GM19193 (cell line): Measurements from ENCODE around the gene TM9SF4.

Source experiments
- POLR2A ChIP-seq: IDR thresholded peaks from 4 replicates; pipeline ENCODE4 v1.6.1; 2011; ENCODE audit not compliant: insufficient read depth, insufficient read length; ENCODE audit errors: extremely low read depth

Gene TM9SF4

DNA sequence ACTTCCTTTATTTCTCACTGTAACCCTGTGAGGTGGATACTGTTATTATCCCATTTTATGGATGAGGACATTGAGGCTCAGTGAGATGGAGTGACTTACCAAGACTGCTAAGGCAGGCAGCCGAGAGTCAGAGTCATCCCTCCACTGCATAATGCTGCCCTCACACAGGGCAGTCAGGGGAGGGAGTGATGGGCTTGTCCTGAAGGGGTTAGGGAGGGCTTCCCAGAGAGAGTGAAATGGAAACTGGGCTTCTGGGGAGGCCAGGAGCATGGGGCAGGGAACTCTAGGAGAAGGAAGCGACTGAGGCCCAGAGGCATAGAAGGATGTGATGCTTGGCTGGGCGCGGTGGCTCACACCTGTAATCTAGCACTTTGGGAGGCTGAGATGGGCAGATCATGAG lies 31.1 kb downstream of the TM9SF4 start:
- TF ChIP-seq POLR2A: no peak

DNA sequence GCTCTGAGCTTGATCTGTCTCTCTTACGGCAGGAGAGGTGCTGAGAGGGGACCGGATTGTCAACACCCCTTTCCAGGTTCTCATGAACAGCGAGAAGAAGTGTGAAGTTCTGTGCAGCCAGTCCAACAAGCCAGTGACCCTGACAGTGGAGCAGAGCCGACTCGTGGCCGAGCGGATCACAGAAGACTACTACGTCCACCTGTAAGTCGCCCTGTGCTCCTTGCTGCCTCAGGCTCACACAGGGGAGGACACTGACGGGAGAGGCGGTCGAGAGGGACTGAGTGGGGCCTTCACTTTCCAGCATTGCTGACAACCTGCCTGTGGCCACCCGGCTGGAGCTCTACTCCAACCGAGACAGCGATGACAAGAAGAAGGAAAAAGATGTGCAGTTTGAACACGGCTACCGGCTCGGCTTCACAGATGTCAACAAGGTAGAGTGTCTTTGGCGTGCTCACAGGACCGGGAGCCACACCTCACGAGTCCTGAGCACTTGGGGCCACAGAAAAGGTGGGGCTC lies 32.0 kb downstream of the TM9SF4 start:
- no peak for TF ChIP-seq POLR2A

- TF ChIP-seq POLR2A: no peak
These were observed 32.6 kb downstream of the TM9SF4 start for GRCh38 chr20:32142088-32142487.

DNA sequence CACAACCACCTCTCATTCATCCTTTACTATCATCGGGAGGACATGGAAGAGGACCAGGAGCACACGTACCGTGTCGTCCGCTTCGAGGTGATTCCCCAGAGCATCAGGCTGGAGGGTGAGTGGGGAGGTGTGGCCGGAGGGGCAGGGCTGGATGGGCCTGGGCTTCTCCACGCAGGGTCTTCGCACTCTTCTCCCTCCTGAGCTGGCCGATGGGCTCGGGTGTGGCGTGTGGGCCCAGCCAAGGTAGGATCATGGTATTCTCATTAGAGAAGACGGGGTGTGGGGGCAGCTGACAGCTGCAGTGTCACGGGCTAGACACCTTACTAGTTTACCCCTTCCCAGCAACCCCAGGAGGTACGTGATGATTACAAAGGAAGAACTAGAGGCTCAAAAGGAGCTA lies 33.5 kb downstream of the TM9SF4 start:
- no peak for TF ChIP-seq POLR2A

DNA sequence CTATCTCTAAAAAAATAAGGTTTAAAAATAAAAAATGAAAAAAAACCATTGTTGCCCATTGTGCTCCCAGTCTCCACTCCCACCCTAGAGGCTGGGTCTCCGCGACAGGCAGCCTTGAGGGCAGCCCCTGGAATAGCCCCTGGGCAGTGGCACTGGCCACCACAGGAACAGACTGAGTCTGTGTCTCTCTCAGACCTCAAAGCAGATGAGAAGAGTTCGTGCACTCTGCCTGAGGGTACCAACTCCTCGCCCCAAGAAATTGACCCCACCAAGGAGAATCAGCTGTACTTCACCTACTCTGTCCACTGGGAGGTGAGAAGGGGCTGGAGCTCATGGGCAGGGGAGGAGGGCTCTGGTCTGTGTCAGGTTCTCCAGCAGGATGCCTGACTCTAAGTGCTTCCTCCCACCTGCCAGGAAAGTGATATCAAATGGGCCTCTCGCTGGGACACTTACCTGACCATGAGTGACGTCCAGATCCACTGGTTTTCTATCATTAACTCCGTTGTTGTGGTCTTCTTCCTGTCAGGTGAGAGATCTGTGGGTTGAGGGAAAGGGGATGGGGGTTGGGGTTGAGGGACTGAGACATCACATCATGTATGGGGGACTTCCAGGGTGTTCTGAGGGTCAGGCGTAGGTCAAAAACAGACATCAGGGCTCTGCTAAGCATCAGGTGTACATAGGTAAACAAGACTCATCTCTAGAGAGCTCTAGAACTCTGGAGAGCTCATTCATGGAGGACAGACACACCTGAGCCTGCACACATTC lies 35.6 kb downstream of the TM9SF4 start:
- no peak for TF ChIP-seq POLR2A

GRCh38 chr20:32149566-32150170 lies 40.2 kb downstream of the TM9SF4 start:
- no peak for TF ChIP-seq POLR2A

DNA sequence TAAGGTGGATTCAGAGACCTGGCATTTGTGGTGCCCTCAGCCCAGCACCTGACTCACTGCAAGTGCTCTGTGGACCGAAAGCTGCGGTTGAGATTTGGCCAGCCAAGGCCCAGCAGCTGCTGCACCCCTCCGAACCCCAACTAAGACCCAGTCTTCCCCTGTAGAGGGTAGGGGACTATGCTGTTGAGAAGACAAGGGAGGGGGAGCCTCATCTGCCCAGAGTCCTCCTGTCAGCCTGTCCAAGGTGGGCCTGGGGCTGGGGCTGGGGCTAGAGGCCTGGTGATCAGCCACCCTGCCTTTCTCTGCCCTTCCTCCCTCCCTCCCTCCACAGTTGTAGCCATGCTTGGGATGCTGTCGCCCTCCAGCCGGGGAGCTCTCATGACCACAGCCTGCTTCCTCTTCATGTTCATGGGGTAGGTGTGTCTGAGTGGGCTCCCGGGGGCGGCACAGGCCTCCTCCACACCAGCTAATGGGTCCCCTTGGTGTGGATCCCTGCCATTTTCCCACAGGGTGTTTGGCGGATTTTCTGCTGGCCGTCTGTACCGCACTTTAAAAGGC lies 40.9 kb downstream of the TM9SF4 start:
- no peak for TF ChIP-seq POLR2A

GRCh38 chr20:32152421-32153155 lies 43.1 kb downstream of the TM9SF4 start:
- no peak for TF ChIP-seq POLR2A

DNA sequence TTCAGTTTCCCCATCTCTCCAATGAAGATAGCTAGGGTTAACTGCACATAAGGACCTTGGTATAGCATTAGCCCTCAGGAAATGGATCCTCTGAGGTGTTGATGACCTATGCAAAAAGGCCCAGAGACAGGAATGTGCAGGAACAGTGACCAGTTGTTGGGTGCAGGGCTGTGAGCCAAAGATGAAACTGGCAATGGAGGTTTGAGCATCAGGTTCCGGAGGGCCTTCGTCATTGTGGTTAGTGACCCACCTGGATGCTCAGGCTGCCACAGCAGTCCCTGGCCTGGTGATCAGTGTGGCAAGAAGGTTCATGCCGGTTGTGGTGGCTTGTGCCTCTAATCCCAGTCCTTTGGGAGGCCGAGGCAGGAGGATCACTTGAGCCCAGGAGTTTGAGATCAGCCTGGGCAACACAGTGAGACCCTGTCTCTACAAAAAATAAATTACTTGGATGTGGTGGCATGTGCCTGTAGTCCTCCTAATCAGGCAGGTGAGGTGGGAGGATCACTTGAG lies 43.7 kb downstream of the TM9SF4 start:
- no peak for TF ChIP-seq POLR2A

DNA sequence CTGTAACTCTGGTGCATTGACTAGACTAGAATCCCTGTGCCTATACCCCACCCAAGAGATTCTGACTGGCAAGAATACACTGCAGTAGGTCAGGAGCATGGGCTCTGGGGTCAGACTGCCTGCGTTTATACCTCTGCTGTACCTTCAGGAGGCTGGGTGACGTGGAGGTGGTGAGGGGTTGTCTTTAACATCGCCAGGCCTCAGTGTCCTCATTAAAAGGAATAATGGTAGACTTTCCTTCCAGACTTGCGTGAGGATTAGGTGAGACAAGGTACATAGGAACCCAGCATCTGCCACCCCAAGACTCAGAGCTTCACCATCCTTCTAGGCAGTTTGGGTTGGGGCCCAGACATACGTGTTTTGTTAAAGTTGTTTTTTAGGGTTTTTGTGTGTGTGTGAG lies 44.3 kb downstream of the TM9SF4 start:
- TF ChIP-seq POLR2A: no peak

DNA sequence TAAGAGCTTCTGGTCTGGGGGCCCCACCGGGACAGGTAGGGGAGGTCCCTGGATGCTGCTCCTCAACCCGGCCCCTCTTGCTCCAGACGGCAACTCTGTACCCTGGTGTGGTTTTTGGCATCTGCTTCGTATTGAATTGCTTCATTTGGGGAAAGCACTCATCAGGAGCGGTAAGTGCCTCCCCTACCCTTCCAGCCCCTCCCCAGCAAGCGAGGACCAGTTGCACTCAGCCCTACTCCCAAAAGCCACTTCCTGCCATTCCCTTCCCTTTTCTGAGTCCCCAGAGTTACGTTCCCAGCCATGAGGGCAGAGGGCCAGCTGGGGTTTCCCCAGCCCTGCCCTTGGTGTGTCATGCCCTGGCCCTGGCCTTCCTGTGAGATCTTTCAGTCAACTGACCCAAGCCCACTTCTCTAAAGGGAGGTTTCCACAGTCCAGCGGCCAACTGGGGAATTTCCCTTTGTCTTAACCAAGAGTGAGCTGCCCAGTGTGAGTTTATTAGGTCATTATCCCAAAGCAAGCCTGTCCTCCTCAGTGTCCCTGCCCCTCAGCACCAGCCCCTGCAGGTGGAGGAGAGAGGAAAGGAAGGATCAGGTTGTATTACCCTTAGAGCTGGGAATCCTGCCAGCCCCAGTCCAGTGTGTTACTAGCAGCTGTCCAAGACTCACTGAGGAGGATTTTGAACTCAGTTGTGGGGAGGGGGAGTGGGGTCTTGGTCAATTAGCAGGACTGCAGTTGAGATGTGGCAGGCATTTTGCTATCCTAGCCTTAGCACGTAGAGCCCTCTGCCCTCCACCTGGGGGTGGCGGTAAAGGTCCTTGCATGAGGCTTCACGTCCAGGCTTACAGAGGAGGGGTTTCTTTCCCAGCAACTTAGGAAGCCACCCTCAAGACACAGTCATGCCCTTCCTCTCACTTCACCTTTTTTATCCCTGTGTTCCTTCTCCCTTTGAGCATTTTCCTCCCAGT lies 45.8 kb downstream of the TM9SF4 start:
- no peak for TF ChIP-seq POLR2A

DNA sequence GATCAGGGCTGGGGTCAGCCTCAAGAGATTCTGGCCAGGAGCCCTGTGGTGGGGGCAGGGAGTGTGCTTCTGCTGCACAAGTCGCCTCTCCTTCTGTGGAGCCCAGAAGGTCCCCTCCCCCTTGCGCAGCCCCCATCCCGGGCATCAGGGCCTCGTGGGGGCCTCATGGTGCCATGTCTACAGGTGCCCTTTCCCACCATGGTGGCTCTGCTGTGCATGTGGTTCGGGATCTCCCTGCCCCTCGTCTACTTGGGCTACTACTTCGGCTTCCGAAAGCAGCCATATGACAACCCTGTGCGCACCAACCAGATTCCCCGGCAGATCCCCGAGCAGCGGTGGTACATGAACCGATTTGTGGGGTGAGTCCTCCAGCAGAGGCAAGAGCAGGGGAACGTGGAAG lies 48.1 kb downstream of the TM9SF4 start:
- TF ChIP-seq POLR2A: no peak

DNA sequence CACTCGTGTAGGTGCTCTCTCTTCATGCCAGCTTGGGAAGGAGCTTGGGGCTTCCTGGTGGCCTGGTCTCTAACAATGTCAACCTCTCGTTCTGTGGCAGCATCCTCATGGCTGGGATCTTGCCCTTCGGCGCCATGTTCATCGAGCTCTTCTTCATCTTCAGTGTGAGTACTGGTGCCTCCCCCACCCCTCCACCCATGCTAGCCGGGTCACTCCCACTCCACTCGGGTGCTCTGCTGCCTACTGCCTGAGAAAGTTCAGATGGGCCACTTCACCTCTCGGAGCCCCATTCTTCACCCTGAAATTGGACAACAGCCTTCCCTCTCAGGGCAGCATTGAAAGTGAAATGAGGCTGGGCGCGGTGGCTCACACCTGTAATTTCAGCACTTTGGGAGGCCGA lies 48.8 kb downstream of the TM9SF4 start:
- no peak for TF ChIP-seq POLR2A
